ENCODE data around the gene AREG.

AREG gene

GRCh38 chr4:74433541-74434172, 11.3 kb upstream of the AREG start:
- no peak for DNase-seq

DNA sequence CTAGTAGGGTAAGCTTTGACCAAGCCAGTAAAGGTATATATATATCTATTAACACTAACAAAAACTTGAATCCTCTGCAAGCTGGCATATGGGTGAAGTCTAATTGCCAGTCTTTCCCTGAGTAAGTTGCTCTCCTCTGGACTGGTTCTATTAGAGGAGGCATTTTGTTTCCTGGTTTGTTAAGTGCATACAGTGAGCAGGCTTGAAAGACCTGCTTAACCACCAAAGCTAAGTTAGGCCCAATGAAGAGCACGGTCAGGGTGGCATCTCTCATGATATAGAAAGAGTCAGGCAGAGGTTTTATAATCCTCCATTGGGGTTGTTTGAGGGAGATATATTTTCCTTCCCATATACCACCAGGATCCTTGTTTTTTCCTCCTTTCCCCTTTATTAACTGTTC, 9.6 kb upstream of the AREG start:
- no peak for DNase-seq

DNA sequence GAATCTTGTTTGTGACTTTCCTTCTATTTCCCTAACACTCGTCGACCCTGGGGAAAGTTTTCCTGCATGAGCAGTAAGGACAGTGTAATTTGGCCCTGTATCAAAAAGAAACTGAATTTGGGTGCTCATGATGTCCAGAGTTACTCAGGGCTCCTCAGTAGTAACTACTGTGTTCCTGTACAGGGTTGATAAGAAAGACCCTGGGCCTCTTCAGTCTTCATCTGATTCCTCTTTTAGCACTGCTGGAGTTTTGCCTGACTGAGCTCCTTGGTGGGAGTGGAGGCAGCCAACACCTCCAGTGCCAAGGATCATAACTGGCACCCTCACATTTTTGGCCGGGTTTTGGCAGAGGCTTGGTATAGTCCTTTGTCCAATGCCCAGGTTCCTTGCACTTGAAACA, 7.1 kb upstream of the AREG start:
- no peak for DNase-seq

DNA sequence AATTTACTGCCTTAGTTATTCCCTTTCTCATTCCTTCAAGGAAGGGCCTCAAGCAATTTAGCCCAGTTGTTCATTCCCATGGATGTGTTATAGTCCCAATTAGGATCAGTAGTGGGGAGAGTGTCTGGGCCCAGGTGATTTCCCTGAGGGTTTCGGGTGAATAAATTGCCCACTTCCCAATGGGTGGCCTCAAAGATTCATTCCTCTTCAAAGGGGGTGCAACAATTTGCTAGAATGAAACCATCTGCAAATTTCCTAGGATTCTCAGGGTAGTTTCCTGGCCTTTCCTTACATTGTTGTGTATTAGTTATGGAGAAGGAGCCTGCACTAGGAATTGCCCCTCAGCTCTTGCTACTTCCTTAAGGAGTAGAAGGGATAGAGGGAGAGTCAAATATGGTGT, 6.3 kb upstream of the AREG start:
- no peak for DNase-seq

GRCh38 chr4:74439952-74440351, 5.0 kb upstream of the AREG start:
- DNase-seq = no peak

GRCh38 chr4:74440356-74440755, 4.6 kb upstream of the AREG start:
- no peak for DNase-seq

- DNase-seq = no peak
Observed at GRCh38 chr4:74441744-74442143, 3.2 kb upstream of the AREG start.

DNA sequence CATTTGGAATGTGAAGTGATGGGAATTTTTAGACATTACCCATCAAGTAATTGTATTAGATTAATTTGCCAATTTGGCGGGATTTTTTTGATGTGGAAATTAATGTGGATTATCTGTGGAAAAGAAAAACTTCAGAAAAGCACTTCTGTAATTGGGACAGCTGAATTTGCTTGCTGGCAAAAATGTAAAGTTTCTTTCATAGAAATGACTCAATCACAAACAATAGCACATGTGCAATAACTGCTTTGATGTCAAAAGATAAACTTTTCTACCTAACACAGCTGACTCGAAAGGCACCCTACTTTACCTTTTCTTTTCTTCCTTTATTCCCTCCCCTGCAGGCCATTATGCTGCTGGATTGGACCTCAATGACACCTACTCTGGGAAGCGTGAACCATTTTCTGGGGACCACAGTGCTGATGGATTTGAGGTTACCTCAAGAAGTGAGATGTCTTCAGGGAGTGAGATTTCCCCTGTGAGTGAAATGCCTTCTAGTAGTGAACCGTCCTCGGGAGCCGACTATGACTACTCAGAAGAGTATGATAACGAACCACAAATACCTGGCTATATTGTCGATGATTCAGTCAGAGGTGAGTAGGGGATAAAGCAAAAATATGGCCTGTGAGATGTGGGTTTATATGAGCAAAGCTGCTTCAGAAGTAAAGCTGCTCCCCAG, 1.4 kb downstream of the AREG start:
- DNase-seq = no peak

- DNase-seq = no peak
Observed at GRCh38 chr4:74446896-74447295, 2.0 kb downstream of the AREG start.

- DNase-seq = no peak
Observed at GRCh38 chr4:74447636-74448233, 2.8 kb downstream of the AREG start.

GRCh38 chr4:74449571-74450297, 4.8 kb downstream of the AREG start:
- no peak for DNase-seq

- no peak for DNase-seq
Observed at GRCh38 chr4:74450298-74450683, 5.4 kb downstream of the AREG start.

DNA sequence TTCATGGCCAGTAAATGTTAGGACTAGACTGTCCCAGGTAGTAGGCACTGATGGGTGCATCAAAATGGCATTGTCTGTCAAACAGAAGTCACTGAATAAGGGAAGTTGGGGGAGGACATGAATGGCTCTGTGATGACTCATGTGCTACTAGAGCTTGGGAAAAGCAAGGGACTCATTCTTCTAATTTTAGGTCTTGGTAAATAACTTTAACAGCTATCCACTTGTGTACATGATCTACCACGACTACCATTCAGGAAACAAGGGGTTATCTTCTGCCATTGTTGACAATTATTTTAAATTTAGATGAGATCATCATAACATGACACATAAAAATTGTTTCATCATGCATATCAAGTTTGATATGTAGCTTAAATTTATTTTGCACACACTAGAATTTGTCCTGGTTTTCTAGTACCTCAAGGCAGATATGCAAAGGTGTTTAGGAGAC, 6.3 kb downstream of the AREG start:
- peak in 1 of 3 experiments; percentile 7 for DNase-seq

GRCh38 chr4:74453037-74453635, 8.2 kb downstream of the AREG start:
- DNase-seq = no peak

- DNase-seq = no peak
Observed at GRCh38 chr4:74453829-74454742, 9.2 kb downstream of the AREG start.

DNA sequence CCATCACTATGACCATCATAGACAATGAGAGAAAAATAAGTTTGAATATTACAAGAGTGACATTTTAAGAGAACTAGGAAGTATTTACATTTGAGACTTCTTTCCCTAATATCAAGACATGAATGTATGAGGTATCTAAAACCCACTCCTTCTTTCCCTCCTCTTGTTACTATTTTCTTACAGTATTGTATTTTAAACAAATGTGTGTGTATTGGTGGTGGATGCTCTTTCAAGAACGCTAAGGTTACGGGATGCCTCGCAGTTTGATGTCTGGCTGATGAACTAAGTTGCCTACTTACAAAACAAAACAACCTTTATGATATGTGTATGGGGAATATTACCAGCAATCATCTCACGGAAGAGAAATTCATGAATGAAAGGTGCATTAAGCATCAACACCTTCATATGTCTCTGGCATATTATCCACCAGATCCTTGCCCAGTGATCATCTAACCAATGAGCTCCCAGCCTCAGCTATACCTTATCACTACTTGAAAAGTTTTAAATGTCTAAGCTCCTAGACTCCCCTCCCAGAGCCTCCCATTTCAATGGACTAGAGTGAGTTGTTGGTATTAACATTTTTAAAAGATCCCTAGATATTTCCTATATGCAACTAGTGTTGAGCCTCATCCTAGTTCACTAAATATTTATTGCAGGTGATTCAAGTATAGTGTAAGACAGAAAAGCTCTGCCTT, 10.6 kb downstream of the AREG start:
- no peak for DNase-seq

DNA sequence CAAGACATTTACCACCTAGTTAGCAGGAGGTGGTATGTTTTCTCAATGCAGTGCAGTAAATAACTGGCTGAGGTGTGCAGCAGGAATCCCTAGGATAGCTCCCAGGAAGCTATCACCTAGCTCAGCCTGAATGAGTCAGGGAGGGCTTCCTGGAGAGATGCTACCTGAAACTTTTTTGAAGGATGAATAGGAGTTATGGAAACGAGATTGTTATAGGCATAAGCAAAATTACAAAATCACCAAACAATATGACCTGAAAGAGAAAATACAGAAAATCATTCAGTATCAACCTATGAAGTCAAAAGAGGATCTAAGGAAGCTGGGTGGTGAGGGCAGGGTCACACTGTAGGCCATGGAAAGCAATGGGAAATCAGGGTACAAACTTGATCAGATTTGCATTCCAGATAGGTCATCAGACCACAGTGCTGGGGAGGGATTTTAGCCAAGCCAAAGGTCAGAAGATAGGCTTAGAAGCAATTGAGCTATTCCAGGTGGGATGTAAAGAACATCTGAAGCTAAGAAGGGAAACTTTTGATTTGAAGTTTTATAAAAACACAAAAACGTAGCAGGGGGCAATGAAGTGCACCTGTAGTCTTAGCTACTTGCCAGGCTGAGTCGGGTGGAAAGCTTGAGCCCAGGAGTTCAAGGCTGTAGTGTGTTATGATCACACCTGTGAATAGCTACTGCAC, 11.3 kb downstream of the AREG start:
- no peak for DNase-seq

DNA sequence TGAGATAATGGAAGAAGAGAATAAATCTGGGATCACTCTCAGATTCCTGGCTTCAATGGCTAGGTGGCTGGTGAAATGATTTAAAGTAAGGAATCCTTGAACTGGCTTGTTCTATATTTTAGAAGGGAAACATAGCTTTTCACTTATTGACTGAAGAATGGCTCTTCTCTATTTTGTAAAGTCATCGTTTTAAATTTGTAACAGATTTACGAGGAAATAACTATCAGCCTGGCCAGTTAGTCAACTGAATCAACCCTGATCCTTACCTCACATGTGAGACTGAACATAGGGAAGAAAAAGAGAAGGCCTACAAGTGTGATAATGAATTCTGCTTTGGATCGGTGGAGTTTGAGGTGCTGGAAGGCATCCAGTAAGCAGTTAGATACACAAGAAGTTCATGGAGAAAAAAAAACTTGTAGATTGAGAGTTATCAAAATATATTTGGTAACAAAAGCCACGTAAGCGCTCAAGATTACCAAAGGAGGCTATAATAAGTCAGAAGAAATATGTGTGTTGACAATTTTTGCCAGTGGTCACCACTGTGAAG, 12.0 kb downstream of the AREG start:
- no peak for DNase-seq

GRCh38 chr4:74460833-74461232, 15.9 kb downstream of the AREG start:
- no peak for DNase-seq

- no peak for DNase-seq
Observed at GRCh38 chr4:74463123-74463522, 18.2 kb downstream of the AREG start.

- no peak for DNase-seq
Observed at GRCh38 chr4:74464291-74464690, 19.4 kb downstream of the AREG start.
